ENCODE measurements around the gene MAP3K2. TPM values are rescaled to one million over a fixed set of nuclear protein-coding genes. Genes with fewer than 3 reads are reported as not detected.

The MAP3K2 gene
- total and polyA plus RNA-seq, 4 donors: 6.6 to 79.3 (median 40.6) TPM

DNA sequence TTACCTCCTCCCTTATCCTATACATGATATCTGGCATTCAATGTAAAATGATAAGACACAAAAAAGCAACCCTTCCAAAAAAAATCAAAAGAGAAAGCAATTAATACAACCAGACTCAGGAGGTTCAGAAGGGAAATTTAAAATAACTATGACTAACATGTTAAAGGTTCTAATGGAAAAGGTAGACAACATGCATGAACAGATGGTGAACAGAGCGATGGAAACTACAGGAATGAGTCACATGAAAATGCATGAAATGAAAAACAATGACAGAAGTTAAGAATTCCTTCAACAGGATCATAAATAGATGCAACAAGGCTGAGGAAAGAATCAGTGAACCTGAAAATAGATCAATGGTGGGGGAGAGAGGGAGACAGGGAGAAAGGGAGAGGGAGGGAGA, 67.7 kb downstream of the MAP3K2 start:
- Histone ChIP-seq H3K4me3 (ENCODE audit: low read length in 2 of 2) (no peak overlapping the region), H3K36me3 (ENCODE audit: control insufficient read depth in 1 of 2, insufficient read depth in 2 of 2, low read length in 1 of 2) (peaks cover 3 to 10% of the 10 kb centered on the region in 2 donors), H3K27ac (ENCODE audit: low read depth in 1 of 2, low read length in 2 of 2) (no peak overlapping the region), H3K27me3 (ENCODE audit: control insufficient read depth in 1 of 2, insufficient read depth in 2 of 2, low read length in 1 of 2) (no peaks in the 10 kb centered on the region), H3K4me1 (ENCODE audit: control insufficient read depth in 1 of 2, insufficient read depth in 2 of 2, low read length in 2 of 2) (no peaks in the 10 kb centered on the region), H3K9me3 (ENCODE audit: control insufficient read depth, low read length) (no peaks in the 10 kb centered on the region)
- ATAC-seq (ENCODE audit: low FRiP score) (no peak), DNase-seq (no peak)
- intact Hi-C loops (cut with DNase I): no loop called here
- 93 to 97% methylated on average over 1 of the region's 1 CpG for WGBS, 2 donors

DNA sequence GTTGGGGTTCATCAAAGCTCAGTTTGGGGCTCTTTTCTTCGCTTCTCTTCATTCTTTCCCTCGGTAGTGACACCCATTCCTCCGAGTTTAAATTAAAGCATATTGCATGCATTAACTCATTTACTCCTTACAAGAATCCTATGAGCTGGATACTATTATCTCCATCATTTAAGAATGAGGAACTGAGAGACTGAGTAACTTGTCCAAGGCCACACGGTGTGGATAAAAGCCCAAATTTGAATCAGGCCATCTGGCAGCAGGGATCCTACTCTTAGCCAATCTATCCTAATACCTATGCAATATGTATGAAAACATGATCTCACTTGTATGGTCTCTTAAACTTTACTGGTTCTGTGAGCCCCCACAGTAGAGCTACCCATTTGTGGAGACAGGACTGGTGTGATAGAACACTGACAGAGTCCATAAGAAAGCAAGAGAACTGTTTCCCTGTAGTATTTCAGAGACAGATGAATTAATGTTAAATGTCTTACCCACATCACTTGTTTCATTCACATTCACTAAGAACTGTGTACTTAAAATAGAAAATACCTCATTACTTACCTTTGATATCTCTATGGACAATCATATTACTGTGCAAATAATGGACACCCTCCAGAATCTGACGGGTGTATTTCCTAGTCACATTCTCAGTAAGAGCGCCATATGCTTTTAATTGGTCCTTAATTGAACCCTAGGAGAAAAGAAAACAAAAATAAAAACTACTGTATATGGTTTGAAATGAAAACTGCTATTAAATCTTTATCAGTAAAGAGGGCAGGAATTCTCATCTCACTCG, 73.4 kb downstream of the MAP3K2 start:
- Histone ChIP-seq H3K9me3 (ENCODE audit: control insufficient read depth, low read length) (no peaks in the 10 kb centered on the region), H3K36me3 (ENCODE audit: control insufficient read depth in 1 of 2, insufficient read depth in 2 of 2, low read length in 1 of 2) (peaks cover 5 to 8% of the 10 kb centered on the region in 2 donors), H3K4me1 (ENCODE audit: control insufficient read depth in 1 of 2, insufficient read depth in 2 of 2, low read length in 2 of 2) (no peaks in the 10 kb centered on the region), H3K27ac (ENCODE audit: low read depth in 1 of 2, low read length in 2 of 2) (no peak overlapping the region), H3K27me3 (ENCODE audit: control insufficient read depth in 1 of 2, insufficient read depth in 2 of 2, low read length in 1 of 2) (no peaks in the 10 kb centered on the region), H3K4me3 (ENCODE audit: low read length in 2 of 2) (no peak overlapping the region)
- 87 to 88% methylated on average over 7 of the region's 7 CpGs for WGBS, 2 donors
- ATAC-seq (ENCODE audit: low FRiP score) (no peak), DNase-seq (no peak)
- intact Hi-C loops (cut with DNase I): no loop called here

DNA sequence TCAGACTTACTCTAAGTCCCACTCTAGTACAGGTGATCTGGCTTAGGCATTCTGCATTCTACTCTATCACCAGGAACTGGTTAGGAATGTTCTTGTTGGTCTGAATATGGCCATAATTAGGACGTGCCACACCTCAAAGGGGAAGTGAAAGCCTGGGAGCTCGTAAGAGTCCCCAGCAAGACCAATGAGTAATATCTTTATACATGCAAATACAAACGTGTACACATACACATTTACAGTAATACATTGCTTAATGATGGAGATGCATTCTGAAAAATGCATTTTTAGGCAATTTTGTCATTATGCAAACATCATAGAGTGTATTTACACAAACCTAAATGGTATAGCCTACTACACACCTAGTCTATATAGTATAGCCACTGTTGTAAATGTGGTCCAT, 74.4 kb downstream of the MAP3K2 start:
- ATAC-seq (ENCODE audit: low FRiP score) (no peak), DNase-seq (no peak)
- Histone ChIP-seq H3K27ac (ENCODE audit: low read depth in 1 of 2, low read length in 2 of 2) (no peak overlapping the region), H3K27me3 (ENCODE audit: control insufficient read depth in 1 of 2, insufficient read depth in 2 of 2, low read length in 1 of 2) (no peaks in the 10 kb centered on the region), H3K9me3 (ENCODE audit: control insufficient read depth, low read length) (no peaks in the 10 kb centered on the region), H3K4me1 (ENCODE audit: control insufficient read depth in 1 of 2, insufficient read depth in 2 of 2, low read length in 2 of 2) (no peaks in the 10 kb centered on the region), H3K36me3 (ENCODE audit: control insufficient read depth in 1 of 2, insufficient read depth in 2 of 2, low read length in 1 of 2) (peaks cover 3 to 8% of the 10 kb centered on the region in 2 donors), H3K4me3 (ENCODE audit: low read length in 2 of 2) (no peak overlapping the region)
- WGBS, 2 donors: 76 to 81% methylated on average over 3 of the region's 3 CpGs
- intact Hi-C loops (cut with DNase I): no loop called here

DNA sequence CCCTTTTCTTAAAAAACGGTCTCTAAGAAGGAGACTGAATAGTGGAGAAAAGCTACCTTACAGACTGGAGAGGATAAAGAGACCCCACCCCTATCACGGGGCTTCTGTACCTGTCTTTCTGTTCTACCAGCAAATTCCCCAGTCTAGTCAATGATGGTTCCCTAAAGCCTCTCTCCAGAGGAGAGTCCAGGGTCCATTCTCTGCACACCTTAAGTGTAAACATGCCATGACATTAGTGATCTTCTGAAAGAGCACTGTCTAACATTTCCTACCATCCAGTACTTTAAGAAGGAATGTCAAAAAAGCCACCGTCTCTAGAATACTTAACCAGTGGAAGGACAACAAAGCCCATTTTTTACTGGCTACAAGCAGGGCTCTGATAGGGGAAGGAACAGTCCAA, 76.8 kb downstream of the MAP3K2 start:
- H3K27me3 ChIP-seq (ENCODE audit: control insufficient read depth in 1 of 2, insufficient read depth in 2 of 2, low read length in 1 of 2): no peaks in the 10 kb centered on the region
- H3K4me3 ChIP-seq (ENCODE audit: low read length in 2 of 2): no peak overlapping the region
- 88 to 92% methylated on average over 3 of the region's 3 CpGs for WGBS, 2 donors
- no peaks in the 10 kb centered on the region for H3K9me3 ChIP-seq (ENCODE audit: control insufficient read depth, low read length)
- H3K36me3 ChIP-seq (ENCODE audit: control insufficient read depth in 1 of 2, insufficient read depth in 2 of 2, low read length in 1 of 2): peaks cover 6% of the 10 kb centered on the region in 2 donors
- DNase-seq (no peak), ATAC-seq (ENCODE audit: low FRiP score) (no peak)
- H3K27ac ChIP-seq (ENCODE audit: low read depth in 1 of 2, low read length in 2 of 2): no peak overlapping the region
- no peaks in the 10 kb centered on the region for H3K4me1 ChIP-seq (ENCODE audit: control insufficient read depth in 1 of 2, insufficient read depth in 2 of 2, low read length in 2 of 2)
- intact Hi-C loops (cut with DNase I): no loop called here

DNA sequence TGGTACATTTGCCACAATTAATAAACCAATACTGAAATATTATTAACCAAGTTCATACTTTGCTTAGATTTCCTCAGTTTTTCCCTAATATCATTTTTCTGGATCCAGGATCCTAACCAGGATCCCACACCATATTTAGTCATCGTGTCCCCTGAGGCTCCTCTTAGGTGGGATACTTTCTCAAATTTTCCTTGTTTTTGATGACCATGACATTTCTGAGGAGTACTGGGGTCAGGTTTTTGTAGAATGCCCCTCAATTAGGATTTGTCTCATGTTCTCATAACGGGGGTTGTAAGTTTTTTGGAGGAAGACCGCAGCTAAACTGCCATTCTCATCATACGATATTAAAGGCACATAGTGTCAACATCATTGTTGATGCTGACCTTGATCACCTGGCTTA, 78.3 kb downstream of the MAP3K2 start:
- Histone ChIP-seq H3K27ac (ENCODE audit: low read depth in 1 of 2, low read length in 2 of 2) (no peak overlapping the region), H3K4me1 (ENCODE audit: control insufficient read depth in 1 of 2, insufficient read depth in 2 of 2, low read length in 2 of 2) (no peaks in the 10 kb centered on the region), H3K27me3 (ENCODE audit: control insufficient read depth in 1 of 2, insufficient read depth in 2 of 2, low read length in 1 of 2) (no peaks in the 10 kb centered on the region), H3K4me3 (ENCODE audit: low read length in 2 of 2) (no peak overlapping the region), H3K36me3 (ENCODE audit: control insufficient read depth in 1 of 2, insufficient read depth in 2 of 2, low read length in 1 of 2) (peaks cover 5 to 6% of the 10 kb centered on the region in 2 donors), H3K9me3 (ENCODE audit: control insufficient read depth, low read length) (no peaks in the 10 kb centered on the region)
- 87 to 89% methylated on average over 4 of the region's 4 CpGs for WGBS, 2 donors
- intact Hi-C loops (cut with DNase I): no loop called here
- DNase-seq (no peak), ATAC-seq (ENCODE audit: low FRiP score) (no peak)

DNA sequence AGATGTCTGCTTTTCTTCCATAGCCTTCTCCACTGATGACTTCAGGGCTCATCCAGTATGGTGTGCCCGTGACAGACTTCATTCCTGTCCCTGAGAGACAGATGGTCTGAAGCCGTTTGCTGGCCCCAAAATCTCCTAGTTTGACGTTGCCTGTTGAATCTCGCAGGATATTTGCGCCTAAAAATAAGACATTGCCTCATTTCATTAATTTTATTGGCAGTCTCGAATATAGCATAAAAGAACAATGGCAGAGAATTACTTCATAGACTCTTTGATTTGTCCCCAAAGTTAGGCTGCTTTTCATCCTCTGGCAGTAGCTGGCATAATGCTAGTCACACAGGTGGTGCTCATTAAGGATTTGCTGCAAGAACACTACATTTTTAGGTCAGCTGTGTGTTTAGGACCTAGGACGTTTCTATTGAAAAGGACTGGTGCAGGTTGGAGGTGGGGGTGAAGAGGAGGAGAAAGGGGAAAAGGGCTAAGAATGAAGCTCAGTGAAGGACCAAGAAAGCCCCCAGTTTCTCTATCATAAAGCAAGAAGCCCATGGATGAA, 79.1 kb downstream of the MAP3K2 start:
- no peaks in the 10 kb centered on the region for H3K4me1 ChIP-seq (ENCODE audit: control insufficient read depth in 1 of 2, insufficient read depth in 2 of 2, low read length in 2 of 2)
- no peaks in the 10 kb centered on the region for H3K9me3 ChIP-seq (ENCODE audit: control insufficient read depth, low read length)
- H3K36me3 ChIP-seq (ENCODE audit: control insufficient read depth in 1 of 2, insufficient read depth in 2 of 2, low read length in 1 of 2): peaks cover 0 to 3% of the 10 kb centered on the region in 2 donors
- no peak for ATAC-seq (ENCODE audit: low FRiP score)
- intact Hi-C loops (cut with DNase I): no loop called here
- no peaks in the 10 kb centered on the region for H3K27me3 ChIP-seq (ENCODE audit: control insufficient read depth in 1 of 2, insufficient read depth in 2 of 2, low read length in 1 of 2)
- no peak overlapping the region for H3K4me3 ChIP-seq (ENCODE audit: low read length in 2 of 2)
- no peak for DNase-seq
- H3K27ac ChIP-seq (ENCODE audit: low read depth in 1 of 2, low read length in 2 of 2): no peak overlapping the region
- WGBS, 2 donors: 74 to 78% methylated on average over 7 of the region's 7 CpGs

DNA sequence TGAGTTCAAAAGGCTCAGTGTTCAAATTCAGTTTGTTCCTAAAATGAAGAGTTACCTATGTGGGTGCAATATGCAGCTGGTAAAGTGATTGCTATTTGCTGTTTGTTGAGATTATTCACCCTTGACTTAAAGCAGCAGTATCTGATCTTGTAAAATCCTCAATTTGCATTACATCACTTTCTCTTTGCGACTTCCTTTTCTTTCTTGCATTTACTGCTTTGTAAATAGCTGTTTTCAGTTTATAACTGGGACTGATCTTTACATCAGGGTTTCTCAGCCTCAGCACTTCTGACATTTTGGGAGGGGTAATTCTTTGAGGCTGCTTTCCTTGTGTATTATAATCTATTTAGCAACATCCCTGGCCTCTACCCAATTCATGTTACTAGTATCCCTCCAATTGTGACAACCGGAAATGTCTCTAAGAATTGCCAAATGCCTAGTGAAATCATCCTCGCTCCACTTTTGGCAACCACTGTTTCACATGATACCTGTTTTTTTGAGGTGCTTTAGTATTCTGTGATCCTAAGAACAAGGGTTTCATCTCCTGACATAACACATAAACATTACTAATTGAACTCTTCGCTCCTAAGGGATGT, 81.7 kb downstream of the MAP3K2 start:
- ATAC-seq (ENCODE audit: low FRiP score): no peak

DNA sequence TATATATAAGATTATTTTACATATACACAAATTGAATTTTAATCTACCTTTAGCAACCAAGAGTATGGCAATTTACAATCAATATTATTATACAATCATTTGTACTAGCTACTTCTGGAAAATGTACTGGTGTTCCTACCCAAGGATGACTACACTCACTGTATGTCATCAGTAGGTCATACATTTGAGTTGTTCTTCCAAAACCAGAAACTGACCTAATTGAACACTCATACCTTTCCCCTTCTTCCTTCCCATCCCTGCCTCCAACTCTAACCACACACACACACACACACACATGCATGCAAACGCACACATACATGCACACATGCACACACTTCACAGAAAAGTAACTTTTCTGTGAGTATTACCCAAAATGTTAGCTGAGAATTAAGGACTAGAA, 85.6 kb downstream of the MAP3K2 start:
- ATAC-seq (ENCODE audit: low FRiP score) (no peak), DNase-seq (no peak)
- H3K9me3 ChIP-seq (ENCODE audit: control insufficient read depth, low read length): no peaks in the 10 kb centered on the region
- H3K27me3 ChIP-seq (ENCODE audit: control insufficient read depth in 1 of 2, insufficient read depth in 2 of 2, low read length in 1 of 2): no peaks in the 10 kb centered on the region
- intact Hi-C loops (cut with DNase I): no loop called here
- no peak overlapping the region for H3K4me3 ChIP-seq (ENCODE audit: low read length in 2 of 2)
- WGBS, 2 donors: 85 to 93% methylated on average over 1 of the region's 1 CpG
- no peaks in the 10 kb centered on the region for H3K4me1 ChIP-seq (ENCODE audit: control insufficient read depth in 1 of 2, insufficient read depth in 2 of 2, low read length in 2 of 2)
- H3K36me3 ChIP-seq (ENCODE audit: control insufficient read depth in 1 of 2, insufficient read depth in 2 of 2, low read length in 1 of 2): no peaks in the 10 kb centered on the region
- no peak overlapping the region for H3K27ac ChIP-seq (ENCODE audit: low read depth in 1 of 2, low read length in 2 of 2)

More for the DNA sequence above, 81.7 kb downstream of the MAP3K2 start:
- no peak for DNase-seq
- Histone ChIP-seq H3K4me1 (ENCODE audit: control insufficient read depth in 1 of 2, insufficient read depth in 2 of 2, low read length in 2 of 2) (no peaks in the 10 kb centered on the region), H3K4me3 (ENCODE audit: low read length in 2 of 2) (no peak overlapping the region), H3K9me3 (ENCODE audit: control insufficient read depth, low read length) (no peaks in the 10 kb centered on the region), H3K36me3 (ENCODE audit: control insufficient read depth in 1 of 2, insufficient read depth in 2 of 2, low read length in 1 of 2) (peaks cover 0 to 3% of the 10 kb centered on the region in 2 donors), H3K27ac (ENCODE audit: low read depth in 1 of 2, low read length in 2 of 2) (no peak overlapping the region), H3K27me3 (ENCODE audit: control insufficient read depth in 1 of 2, insufficient read depth in 2 of 2, low read length in 1 of 2) (no peaks in the 10 kb centered on the region)
- intact Hi-C loops (cut with DNase I): no loop called here
- 91 to 94% methylated on average over 4 of the region's 4 CpGs for WGBS, 2 donors

All from aorta (tissue), 5 donors.